ENCODE data around the gene RANBP17. TPM values are rescaled to one million over a fixed set of nuclear protein-coding genes. Genes with fewer than 3 reads are reported as not detected.

RANBP17 gene
- total RNA-seq, 1 donor from 2014 or later = 32.8 TPM

GRCh38 chr5:171340491-171340890 is 478.7 kb downstream of the RANBP17 start:
- Mint-ChIP-seq H3K9me3 (ENCODE audit: low read depth) (peaks cover 6% of the 10 kb centered on the region), H3K27me3 (peaks cover 32% of the 10 kb centered on the region), H3K4me3 (ENCODE audit: low read depth) (no peak overlapping the region), H3K27ac (peak overlapping the region; percentile 21), H3K36me3 (ENCODE audit: insufficient read depth) (no peaks in the 10 kb centered on the region), H3K4me1 (ENCODE audit: low read depth) (peaks cover 6% of the 10 kb centered on the region)
- DNase-seq (ENCODE audit: low spot score, unreplicated experiment) = no peak
- TF ChIP-seq CTCF (IDR thresholded peaks at IDR 0.05; ENCODE audit: unreplicated experiment) = no peak

GRCh38 chr5:171342362-171343111 is 480.7 kb downstream of the RANBP17 start:
- H3K27me3 Mint-ChIP-seq = peaks cover 16% of the 10 kb centered on the region
- H3K4me3 Mint-ChIP-seq (ENCODE audit: low read depth) = no peak overlapping the region
- H3K27ac Mint-ChIP-seq = no peak overlapping the region
- DNase-seq (ENCODE audit: low spot score, unreplicated experiment) = no peak
- peak; percentile 69 for TF ChIP-seq CTCF (IDR thresholded peaks at IDR 0.05; ENCODE audit: unreplicated experiment)
- peaks cover 3% of the 10 kb centered on the region for H3K9me3 Mint-ChIP-seq (ENCODE audit: low read depth)
- H3K36me3 Mint-ChIP-seq (ENCODE audit: insufficient read depth) = no peaks in the 10 kb centered on the region
- peaks cover 6% of the 10 kb centered on the region for H3K4me1 Mint-ChIP-seq (ENCODE audit: low read depth)

GRCh38 chr5:171344936-171345608 is 483.3 kb downstream of the RANBP17 start:
- no peak for DNase-seq (ENCODE audit: low spot score, unreplicated experiment)
- no peak for TF ChIP-seq CTCF (IDR thresholded peaks at IDR 0.05; ENCODE audit: unreplicated experiment)
- peaks cover 6% of the 10 kb centered on the region for H3K4me1 Mint-ChIP-seq (ENCODE audit: low read depth)
- no peak overlapping the region for H3K27ac Mint-ChIP-seq
- H3K36me3 Mint-ChIP-seq (ENCODE audit: insufficient read depth) = no peaks in the 10 kb centered on the region
- no peak overlapping the region for H3K4me3 Mint-ChIP-seq (ENCODE audit: low read depth)
- H3K9me3 Mint-ChIP-seq (ENCODE audit: low read depth) = no peaks in the 10 kb centered on the region
- H3K27me3 Mint-ChIP-seq = peaks cover 8% of the 10 kb centered on the region

Other genes with a start within 250 kb of the RANBP17 start
- gene GABRP, start 78.3 kb upstream of the RANBP17 start, total RNA-seq = 3.1 and 5.1 TPM in 2 replicates

All from progenitor cell of endocrine pancreas (in vitro differentiated cells).